Measurements from ENCODE around the gene PLPPR3.

- no peak for TF ChIP-seq POLR2B (IDR thresholded peaks at IDR 0.05; ENCODE audit: low read depth, partially characterized antibody)
- TF ChIP-seq TARDBP (IDR thresholded peaks at IDR 0.05), result no peak
- TF ChIP-seq CTCF (IDR thresholded peaks at IDR 0.05 in 2 of 3, conservative IDR thresholded peaks at IDR 0.05 in 1 of 3; ENCODE audit: insufficient read depth in 2 of 3, low read depth in 1 of 3, low read length in 3 of 3), result no peak
- TF ChIP-seq ZBTB8A (IDR thresholded peaks at IDR 0.05; ENCODE audit: partially characterized antibody), result no peak
- TF ChIP-seq MAX (CRISPR knock-in tag; IDR thresholded peaks at IDR 0.05), result no peak
- TF ChIP-seq ZNF436 (CRISPR knock-in tag; IDR thresholded peaks at IDR 0.05), result no peak
- TF ChIP-seq HMG20B (CRISPR knock-in tag; IDR thresholded peaks at IDR 0.05), result no peak
- no peak for TF ChIP-seq ZBTB40 (IDR thresholded peaks at IDR 0.05)
- TF ChIP-seq ZBTB40 (CRISPR knock-in tag; IDR thresholded peaks at IDR 0.05), result no peak
- no peak for TF ChIP-seq BCLAF1 (IDR thresholded peaks at IDR 0.05; ENCODE audit: borderline replicate concordance in 1 of 2, control insufficient read depth in 1 of 2, low read depth in 2 of 2, low read length in 1 of 2)
- TF ChIP-seq RAD21 (CRISPR knock-in tag; conservative IDR thresholded peaks at IDR 0.05 in 1 of 2, IDR thresholded peaks at IDR 0.05 in 1 of 2), result no peak
- TF ChIP-seq RCOR1 (IDR thresholded peaks at IDR 0.05; ENCODE audit: borderline replicate concordance in 1 of 2, low read depth in 2 of 2, low read length in 2 of 2), result no peak
- no peak for TF ChIP-seq FOXP1 (CRISPR knock-in tag; IDR thresholded peaks at IDR 0.05)
- TF ChIP-seq SMAD2 (IDR thresholded peaks at IDR 0.05; ENCODE audit: low read depth, low read length), result no peak
These were observed 16.6 kb downstream of the PLPPR3 start for GRCh38 chr19:805166-805551.

Data from K562 (cell line).